HepG2 (cell line): ENCODE measurements around the gene RHBDL1. TPM values are rescaled to one million over a fixed set of nuclear protein-coding genes. Genes with fewer than 3 reads are reported as not detected.
A peak's percentile ranks its signal among the peaks of the same experiment; 100 is the strongest.

Experiments used
- ARNT2 ChIP-seq: sonication (generic); formaldehyde crosslinking; IDR thresholded peaks from 2 replicates; pipeline ENCODE4 v1.8.0; 2022; ENCODE audit warnings: mild to moderate bottlenecking, low read depth, missing genetic modification reagents, moderate library complexity
- ATF7 ChIP-seq, 2 experiments: fragments of 450-650 bp in 1 of 2; sonication (generic) in 1 of 2; formaldehyde crosslinking in 1 of 2; IDR thresholded peaks; 2 replicates each; pipeline versions ENCODE4 v1.4.0 to v1.6.1; 2016 to 2020; ENCODE audit warnings: antibody characterized with exemption in 1 of 2, mild to moderate bottlenecking in 1 of 2, missing genetic modification reagents in 1 of 2
- BRD4 ChIP-seq: sonication (generic); formaldehyde crosslinking; IDR thresholded peaks from 2 replicates; pipeline ENCODE4 v1.4.0; 2020; ENCODE audit warnings: missing genetic modification reagents
- CBX2 ChIP-seq, 2 experiments: fragments of 200-600 bp in 1 of 2; sonication (generic); formaldehyde crosslinking in 1 of 2; IDR thresholded peaks; 2 replicates each; pipeline versions ENCODE4 v1.7.0 to v1.8.1; 2018 to 2022; ENCODE audit warnings: low read depth in 2 of 2, low read length in 1 of 2, mild to moderate bottlenecking in 1 of 2, missing genetic modification reagents in 1 of 2
- CREB1 ChIP-seq, 2 experiments: fragments of 450-650 bp in 1 of 2; IDR thresholded peaks; 2 replicates each; pipeline ENCODE4 v1.6.1; 2016 to 2017; ENCODE audit warnings: control low read depth in 1 of 2, mild to moderate bottlenecking in 1 of 2, missing compliant biosample characterization in 1 of 2, missing genetic modification characterization in 1 of 2
- DNMT1 ChIP-seq: sonication (generic); formaldehyde crosslinking; IDR thresholded peaks from 2 replicates; pipeline ENCODE4 v1.5.1; 2020; ENCODE audit warnings: mild to moderate bottlenecking, missing genetic modification reagents
- EEA1 ChIP-seq: sonication (generic); formaldehyde crosslinking; IDR thresholded peaks from 2 replicates; pipeline ENCODE4 v1.5.1; 2020; ENCODE audit warnings: mild to moderate bottlenecking, missing genetic modification reagents, borderline replicate concordance
- ELK4 ChIP-seq: sonication (generic); formaldehyde crosslinking; IDR thresholded peaks from 2 replicates; pipeline ENCODE4 v1.9.0; 2021; ENCODE audit warnings: missing genetic modification reagents, borderline replicate concordance
- KDM4B ChIP-seq: sonication (generic); formaldehyde crosslinking; IDR thresholded peaks from 2 replicates; pipeline ENCODE4 v1.4.0; 2020; ENCODE audit warnings: missing genetic modification reagents
- MIER2 ChIP-seq: IDR thresholded peaks from 2 replicates; pipeline ENCODE4 v1.6.1; 2016; ENCODE audit warnings: missing biosample characterization, missing genetic modification reagents
- NFE2 ChIP-seq: sonication (generic); formaldehyde crosslinking; IDR thresholded peaks from 2 replicates; pipeline ENCODE4 v1.4.0; 2020; ENCODE audit warnings: missing genetic modification reagents
- PATZ1 ChIP-seq: sonication (generic); formaldehyde crosslinking; IDR thresholded peaks from 2 replicates; pipeline ENCODE4 v1.4.0; 2020; ENCODE audit warnings: missing genetic modification reagents
- SRF ChIP-seq: IDR thresholded peaks from 2 replicates; pipeline ENCODE4 v1.6.1; 2011; ENCODE audit warnings: mild to moderate bottlenecking, low read depth, low read length, moderate library complexity
- TAF1 ChIP-seq: sonication (generic); formaldehyde crosslinking; IDR thresholded peaks from 2 replicates; pipeline ENCODE4 v1.4.0; 2020; ENCODE audit warnings: missing genetic modification reagents
- ZMAT3 ChIP-seq: sonication (generic); formaldehyde crosslinking; conservative IDR thresholded peaks from 2 replicates; pipeline ENCODE4 v1.7.0; 2021; ENCODE audit warnings: missing genetic modification reagents
- ZNF451 ChIP-seq: sonication (generic); formaldehyde crosslinking; IDR thresholded peaks from 2 replicates; pipeline ENCODE4 v1.5.0; 2020; ENCODE audit warnings: mild to moderate bottlenecking, missing genetic modification reagents
- ZNF574 ChIP-seq: sonication (generic); formaldehyde crosslinking; IDR thresholded peaks from 2 replicates; pipeline ENCODE4 v1.4.0; 2020; ENCODE audit warnings: missing genetic modification reagents
- ZNF629 ChIP-seq: sonication (generic); formaldehyde crosslinking; conservative IDR thresholded peaks from 2 replicates; pipeline ENCODE4 v1.5.0; 2020; ENCODE audit warnings: missing genetic modification reagents
- ZNF75D ChIP-seq: sonication (generic); formaldehyde crosslinking; IDR thresholded peaks from 2 replicates; pipeline ENCODE4 v1.8.1; 2023; ENCODE audit warnings: missing genetic modification reagents, mild to moderate bottlenecking, borderline replicate concordance
- ZNF792 ChIP-seq: IDR thresholded peaks from 2 replicates; pipeline ENCODE4 v1.6.1; 2016
- ZNF800 ChIP-seq: sonication (generic); formaldehyde crosslinking; IDR thresholded peaks from 2 replicates; pipeline ENCODE4 v1.4.0; 2020; ENCODE audit warnings: missing genetic modification reagents
- polyA plus RNA-seq, 8 experiments: library from polyadenylated mRNA; depleted of rRNA in 3 of 8; stranded (reverse) in 7 of 8; unstranded in 1 of 8; fragments of >200 nt; fragmentation: Illumina TruSeq in 4 of 8; extraction: Trizol in 4 of 8; gene quantifications; 2 replicates each; pipeline versions ENCODE4 v1.2.1 to v1.2.3, GENCODE V29; 2011 to 2016; ENCODE audit warnings: low read depth in 4 of 8, missing spikeins in 1 of 8, mixed read lengths in 1 of 8; ENCODE audit not compliant: insufficient read depth in 1 of 8
- total RNA-seq, 5 experiments: library from RNA; depleted of rRNA; stranded (reverse); fragments of >200 nt; fragmentation: Illumina TruSeq; extraction: Trizol; gene quantifications; 2 replicates each; pipeline ENCODE4 v1.2.3, GENCODE V29; 2016; ENCODE audit warnings: low read depth in 1 of 5

Gene RHBDL1
- total and polyA plus RNA-seq, 2 of the 13 experiments (the other 11 are each of a cell fraction or from before 2014, with no cell fraction given), result 1.8 to 3.8 TPM

GRCh38 chr16:636206-637080 is 39.0 kb upstream of the RHBDL1 start, which contains the start of gene METTL26 (continued):
- TF ChIP-seq BRD4, result peak; percentile 17; the same call in 1 of the 2 replicates
- peak; percentile 61; the same call in 1 of the 2 replicates for TF ChIP-seq ZNF800 (CRISPR knock-in tag)
- 0 out of 2 replicates have a peak, but pooled peaks have one; percentile 29 for TF ChIP-seq KDM4B (CRISPR knock-in tag)
- peak; percentile 37; the same call in 1 of the 2 replicates for TF ChIP-seq PATZ1 (CRISPR knock-in tag)
- TF ChIP-seq ZMAT3 (CRISPR knock-in tag), result no peak; the same call in 1 of the 2 replicates
- no peak for TF ChIP-seq MIER2
- no peak for TF ChIP-seq SRF
- TF ChIP-seq ARNT2 (CRISPR knock-in tag), result peak; percentile 92
- no peak for TF ChIP-seq ELK4
- no peak; the same call in 1 of the 2 replicates for TF ChIP-seq ZNF629
- peak; percentile 40; the same call in 1 of the 2 replicates for TF ChIP-seq CREB1 (IDR thresholded peaks at IDR 0.05)
- TF ChIP-seq CREB1 (CRISPR knock-in tag; IDR thresholded peaks at IDR 0.05), result no peak
- peak; percentile 80; the same call in 1 of the 2 replicates for TF ChIP-seq ZNF75D (CRISPR knock-in tag)
- no peak for TF ChIP-seq ZNF451 (CRISPR knock-in tag)
- TF ChIP-seq TAF1 (CRISPR knock-in tag), result peak; percentile 69
- no peak for TF ChIP-seq ATF7 (IDR thresholded peaks at IDR 0.05)
- TF ChIP-seq ATF7 (CRISPR knock-in tag; IDR thresholded peaks at IDR 0.05), result no peak
- TF ChIP-seq NFE2 (CRISPR knock-in tag), result no peak
- peak; percentile 96 for TF ChIP-seq ZNF574
- TF ChIP-seq EEA1, result peak; percentile 46; the same call in 1 of the 2 replicates
- peak; percentile 92 for TF ChIP-seq DNMT1 (CRISPR knock-in tag)
- no peak for TF ChIP-seq CBX2 (IDR thresholded peaks at IDR 0.05; ENCODE audit: low read depth, low read length)
- TF ChIP-seq CBX2 (CRISPR knock-in tag; IDR thresholded peaks at IDR 0.05; ENCODE audit: low read depth), result no peak
- TF ChIP-seq ZNF792 (CRISPR knock-in tag), result no peak
